GM12865 (cell line): ENCODE results near the gene CD38.

ENCODE experiments used
- DNase-seq: peaks from one replicate; pipeline ENCODE4 v3.0.0; 2010; ENCODE audit warnings: low read depth
- H3K4me3 ChIP-seq: 2 replicates; pipeline ENCODE4 v1.5.1; 2011; ENCODE audit warnings: mild to moderate bottlenecking, low read depth, low read length, control low read depth
- TF ChIP-seq, protein P1 (sequence below): IDR thresholded peaks from 2 replicates; pipeline ENCODE4 v1.5.1; 2011; ENCODE audit warnings: low read length, control low read depth, low read depth, inconsistent platforms; ENCODE audit not compliant: insufficient read depth; ENCODE audit errors: missing control alignments

The CD38 gene

DNA sequence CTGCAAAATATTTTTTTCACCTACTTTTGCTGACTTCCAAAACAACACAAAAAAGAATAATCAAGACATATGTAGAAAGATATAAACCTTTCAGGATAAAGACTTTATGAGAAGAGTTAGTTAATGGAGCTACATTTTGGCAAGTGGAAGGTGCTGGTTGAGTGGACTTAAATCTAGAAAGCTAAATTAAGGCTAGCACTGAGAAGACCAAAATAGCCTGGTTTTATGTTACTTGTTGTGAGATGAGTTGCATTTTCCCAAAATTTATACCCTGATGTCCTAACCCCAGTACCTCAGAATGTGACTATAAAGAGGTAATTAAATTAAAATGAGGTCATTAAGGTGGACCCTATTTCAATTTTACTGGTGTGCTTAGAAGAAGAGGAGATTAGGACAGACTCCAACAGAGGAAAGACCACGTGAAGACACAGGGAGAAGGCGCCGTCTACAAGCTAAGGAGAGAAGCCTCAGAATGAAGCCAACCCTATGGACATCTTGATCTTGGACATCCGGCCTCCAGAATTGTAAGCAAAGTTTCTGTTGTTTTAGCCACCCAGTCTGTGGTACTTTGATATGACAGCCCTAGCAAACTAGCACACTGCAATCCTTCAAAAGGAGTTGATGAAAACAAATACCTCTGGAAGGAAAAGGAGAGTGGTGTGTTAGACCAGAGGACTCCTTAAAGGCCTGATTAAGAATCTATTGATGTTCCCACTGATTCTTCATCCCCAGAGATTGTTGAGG lies 93.0 kb downstream of the CD38 start:
- TF ChIP-seq, protein P1, sequence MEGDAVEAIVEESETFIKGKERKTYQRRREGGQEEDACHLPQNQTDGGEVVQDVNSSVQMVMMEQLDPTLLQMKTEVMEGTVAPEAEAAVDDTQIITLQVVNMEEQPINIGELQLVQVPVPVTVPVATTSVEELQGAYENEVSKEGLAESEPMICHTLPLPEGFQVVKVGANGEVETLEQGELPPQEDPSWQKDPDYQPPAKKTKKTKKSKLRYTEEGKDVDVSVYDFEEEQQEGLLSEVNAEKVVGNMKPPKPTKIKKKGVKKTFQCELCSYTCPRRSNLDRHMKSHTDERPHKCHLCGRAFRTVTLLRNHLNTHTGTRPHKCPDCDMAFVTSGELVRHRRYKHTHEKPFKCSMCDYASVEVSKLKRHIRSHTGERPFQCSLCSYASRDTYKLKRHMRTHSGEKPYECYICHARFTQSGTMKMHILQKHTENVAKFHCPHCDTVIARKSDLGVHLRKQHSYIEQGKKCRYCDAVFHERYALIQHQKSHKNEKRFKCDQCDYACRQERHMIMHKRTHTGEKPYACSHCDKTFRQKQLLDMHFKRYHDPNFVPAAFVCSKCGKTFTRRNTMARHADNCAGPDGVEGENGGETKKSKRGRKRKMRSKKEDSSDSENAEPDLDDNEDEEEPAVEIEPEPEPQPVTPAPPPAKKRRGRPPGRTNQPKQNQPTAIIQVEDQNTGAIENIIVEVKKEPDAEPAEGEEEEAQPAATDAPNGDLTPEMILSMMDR = no peak
- H3K4me3 ChIP-seq = no peak overlapping the region
- DNase-seq = no peak

DNA sequence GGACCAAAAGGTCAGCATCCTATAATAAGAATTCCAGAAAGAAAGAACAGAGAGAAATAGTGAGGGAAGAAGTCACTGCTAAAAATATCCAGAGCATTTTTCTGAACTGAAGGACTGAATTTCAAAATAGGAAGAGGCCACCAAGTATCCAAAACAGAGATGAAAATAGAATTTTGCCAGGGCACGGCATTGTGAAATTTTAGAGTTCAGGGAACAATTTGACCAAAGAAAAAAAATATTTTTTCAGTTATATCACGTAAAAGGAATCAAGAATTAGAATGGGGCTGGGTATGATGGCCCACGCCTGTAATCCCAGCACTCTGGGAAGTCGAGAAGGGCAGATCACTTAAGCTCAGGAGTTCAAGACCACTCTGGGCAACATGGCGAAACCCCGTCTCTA lies 95.0 kb downstream of the CD38 start:
- no peak overlapping the region for H3K4me3 ChIP-seq
- no peak for DNase-seq
- TF ChIP-seq, protein P1 = no peak

DNA sequence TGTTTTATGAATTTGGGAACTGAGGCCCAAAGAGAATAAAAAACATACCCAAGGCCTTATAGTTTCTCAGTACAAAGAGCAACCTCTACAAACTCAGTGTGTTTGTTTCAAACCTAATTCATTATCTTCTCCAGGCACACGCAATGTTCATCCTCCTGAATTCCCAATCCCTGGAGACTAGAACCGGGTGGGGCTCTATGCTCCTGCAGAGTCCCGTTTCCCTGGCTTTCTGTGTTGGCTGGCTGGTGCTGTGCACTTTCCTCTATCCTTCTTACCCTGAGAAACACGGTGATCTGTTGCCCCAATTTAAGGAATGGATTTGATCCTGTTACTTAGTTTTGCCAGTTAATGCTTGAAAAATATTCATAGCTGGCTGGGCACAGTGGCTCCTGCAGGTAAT lies 96.5 kb downstream of the CD38 start:
- no peak overlapping the region for H3K4me3 ChIP-seq
- TF ChIP-seq, protein P1 = no peak
- DNase-seq = no peak

DNA sequence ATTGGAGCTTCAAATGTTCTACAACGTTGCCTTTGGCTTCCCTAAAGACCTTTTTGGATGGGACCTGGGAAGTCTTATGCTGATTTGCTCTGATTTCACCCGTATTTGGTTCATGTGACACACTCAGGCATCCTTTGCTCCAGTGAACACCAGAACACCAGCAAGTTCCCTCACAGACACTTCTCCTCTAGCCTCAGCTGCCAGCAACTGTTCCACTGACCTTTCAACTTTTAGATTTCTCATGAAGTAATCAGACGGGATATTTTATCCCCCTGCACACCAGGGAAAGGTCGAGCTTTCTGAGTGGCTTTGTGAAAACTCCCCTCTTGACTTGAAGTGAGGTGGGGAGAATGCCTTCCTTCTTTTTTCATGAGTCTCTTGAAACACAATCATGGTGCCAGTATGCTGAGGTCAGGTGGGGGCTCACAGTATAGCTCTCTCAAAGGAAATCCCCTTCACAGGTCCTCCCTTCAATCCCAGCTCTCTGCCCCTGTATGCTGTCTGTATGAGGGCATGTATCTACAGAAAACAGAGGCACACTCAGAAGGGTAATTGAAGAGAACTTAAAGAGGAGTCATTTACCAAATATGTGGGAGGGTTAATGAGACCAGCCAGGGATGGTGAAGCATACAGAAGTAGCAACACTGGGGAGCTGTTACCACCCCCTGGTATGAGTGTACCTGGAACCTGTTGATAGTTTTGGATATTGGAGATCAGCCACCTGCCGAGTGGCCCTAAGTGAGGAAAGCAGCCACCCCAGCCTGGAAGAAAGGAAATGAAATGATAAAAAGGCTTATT lies 97.7 kb downstream of the CD38 start:
- TF ChIP-seq, protein P1 = no peak
- no peak overlapping the region for H3K4me3 ChIP-seq
- no peak for DNase-seq

DNA sequence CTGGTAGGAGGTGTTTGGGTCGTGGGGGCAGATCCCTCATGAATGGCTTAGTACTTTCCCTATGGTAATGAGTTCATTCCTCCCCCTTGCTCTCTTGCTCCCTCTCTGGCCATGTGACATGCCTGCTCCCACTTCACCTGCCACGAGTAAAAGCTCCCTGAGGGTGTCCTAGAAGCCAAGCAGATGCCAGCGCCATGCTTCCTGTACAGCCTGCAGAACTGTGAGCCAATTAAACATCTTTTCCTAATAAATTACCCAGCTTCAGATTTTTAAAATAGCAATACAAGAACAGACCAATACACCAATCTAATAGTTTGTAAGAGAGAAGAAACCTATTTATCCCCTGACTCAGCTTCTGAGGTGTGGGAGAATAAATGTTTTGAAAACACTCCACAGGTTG lies 99.9 kb downstream of the CD38 start:
- TF ChIP-seq, protein P1 = peak; percentile 6
- no peak for DNase-seq
- no peak overlapping the region for H3K4me3 ChIP-seq

DNA sequence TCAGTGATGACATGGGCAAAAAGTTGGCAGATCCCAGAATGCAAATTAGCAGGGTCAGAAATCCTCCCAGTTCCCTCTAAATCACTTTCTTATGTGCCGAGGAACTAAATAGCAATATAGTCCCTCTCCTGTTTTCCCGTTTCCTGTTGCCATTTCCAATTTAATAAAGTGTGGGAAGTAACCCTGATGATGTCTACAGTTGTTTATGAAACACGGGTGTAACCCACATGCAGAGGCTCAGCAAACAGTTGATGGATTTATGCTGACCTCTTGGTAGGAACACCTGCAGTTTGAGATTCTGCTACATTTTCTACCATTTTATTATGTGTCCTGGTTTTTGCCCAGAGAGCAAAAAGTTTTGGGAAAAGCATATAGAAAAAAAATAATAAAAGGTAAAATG lies 103.7 kb downstream of the CD38 start:
- TF ChIP-seq, protein P1 = no peak
- DNase-seq = no peak
- no peak overlapping the region for H3K4me3 ChIP-seq
